ENCODE results near the gene MECR.

MECR gene

GRCh38 chr1:29245876-29246275, 15.1 kb upstream of the MECR start:
- no peaks in the 10 kb centered on the region for H3K36me3 ChIP-seq (ENCODE audit: control insufficient read depth in 1 of 2, insufficient read depth in 2 of 2, low read depth in 1 of 2, low read length in 2 of 2)
- H3K4ac ChIP-seq (ENCODE audit: low read depth in 1 of 2, low read length in 2 of 2), result no peak overlapping the region
- peak; percentile 37 for DNase-seq
- no peak overlapping the region for H3K27ac ChIP-seq (ENCODE audit: low read length, poor library complexity, severe bottlenecking)
- H4K8ac ChIP-seq (ENCODE audit: low read length), result no peak overlapping the region
- H3K18ac ChIP-seq (ENCODE audit: low read depth in 1 of 2, low read length in 2 of 2), result no peak overlapping the region
- no peak overlapping the region for H4K91ac ChIP-seq (ENCODE audit: low read length)
- no peak overlapping the region for H3K14ac ChIP-seq (ENCODE audit: low read length in 2 of 2)
- no peak overlapping the region for H3K23ac ChIP-seq (ENCODE audit: low read length in 2 of 2)
- no peak overlapping the region for H3K9ac ChIP-seq (ENCODE audit: low read length)
- H2BK120ac ChIP-seq (ENCODE audit: low read depth, low read length), result no peak overlapping the region
- no peak overlapping the region for H2BK15ac ChIP-seq (ENCODE audit: low read depth, poor library complexity, severe bottlenecking)
- no peaks in the 10 kb centered on the region for H3K9me3 ChIP-seq (ENCODE audit: control insufficient read depth, low read length)
- H3K79me1 ChIP-seq (replicated peaks; ENCODE audit: low read length, poor library complexity, severe bottlenecking), result peaks cover 17% of the 10 kb centered on the region
- H3K27me3 ChIP-seq (ENCODE audit: control insufficient read depth in 1 of 2, insufficient read depth in 1 of 2, low read length in 2 of 2), result no peaks in the 10 kb centered on the region
- H3K4me3 ChIP-seq (ENCODE audit: insufficient read depth in 1 of 2, low read depth in 1 of 2, low read length in 2 of 2), result no peak overlapping the region
- peaks cover 21% of the 10 kb centered on the region for H3K4me1 ChIP-seq (ENCODE audit: control insufficient read depth, insufficient read depth, low read depth, low read length)
- WGBS, result 77% methylated on average over 5 of the region's 5 CpGs
- no peak overlapping the region for H2BK12ac ChIP-seq (ENCODE audit: low read length in 2 of 2)
- H2BK5ac ChIP-seq (ENCODE audit: low read depth, low read length, poor library complexity, severe bottlenecking), result no peak overlapping the region
- H2AK5ac ChIP-seq (ENCODE audit: low read length, severe bottlenecking), result no peak overlapping the region
- H2AFZ ChIP-seq (ENCODE audit: low read depth, low read length), result no peak overlapping the region
- H3K4me2 ChIP-seq (ENCODE audit: low read length, poor library complexity, severe bottlenecking), result no peak overlapping the region

- H2BK5ac ChIP-seq (ENCODE audit: low read depth, low read length, poor library complexity, severe bottlenecking), result no peak overlapping the region
- H3K18ac ChIP-seq (ENCODE audit: low read depth in 1 of 2, low read length in 2 of 2), result no peak overlapping the region
- no peak overlapping the region for H3K4ac ChIP-seq (ENCODE audit: low read depth in 1 of 2, low read length in 2 of 2)
- H4K91ac ChIP-seq (ENCODE audit: low read length), result no peak overlapping the region
- H2AK5ac ChIP-seq (ENCODE audit: low read length, severe bottlenecking), result no peak overlapping the region
- H3K9ac ChIP-seq (ENCODE audit: low read length), result no peak overlapping the region
- no peaks in the 10 kb centered on the region for H3K27me3 ChIP-seq (ENCODE audit: control insufficient read depth in 1 of 2, insufficient read depth in 1 of 2, low read length in 2 of 2)
- no peak overlapping the region for H2AFZ ChIP-seq (ENCODE audit: low read depth, low read length)
- peaks cover 21% of the 10 kb centered on the region for H3K4me1 ChIP-seq (ENCODE audit: control insufficient read depth, insufficient read depth, low read depth, low read length)
- H3K4me2 ChIP-seq (ENCODE audit: low read length, poor library complexity, severe bottlenecking), result no peak overlapping the region
- H3K79me1 ChIP-seq (replicated peaks; ENCODE audit: low read length, poor library complexity, severe bottlenecking), result peaks cover 18% of the 10 kb centered on the region
- no peak overlapping the region for H3K14ac ChIP-seq (ENCODE audit: low read length in 2 of 2)
- H3K27ac ChIP-seq (ENCODE audit: low read length, poor library complexity, severe bottlenecking), result no peak overlapping the region
- H2BK120ac ChIP-seq (ENCODE audit: low read depth, low read length), result no peak overlapping the region
- no peak overlapping the region for H3K4me3 ChIP-seq (ENCODE audit: insufficient read depth in 1 of 2, low read depth in 1 of 2, low read length in 2 of 2)
- DNase-seq, result no peak
- no peaks in the 10 kb centered on the region for H3K9me3 ChIP-seq (ENCODE audit: control insufficient read depth, low read length)
- H3K36me3 ChIP-seq (ENCODE audit: control insufficient read depth in 1 of 2, insufficient read depth in 2 of 2, low read depth in 1 of 2, low read length in 2 of 2), result no peaks in the 10 kb centered on the region
- H4K8ac ChIP-seq (ENCODE audit: low read length), result no peak overlapping the region
- no peak overlapping the region for H2BK15ac ChIP-seq (ENCODE audit: low read depth, poor library complexity, severe bottlenecking)
- no peak overlapping the region for H2BK12ac ChIP-seq (ENCODE audit: low read length in 2 of 2)
- WGBS, result 77% methylated on average over 4 of the region's 6 CpGs
- no peak overlapping the region for H3K23ac ChIP-seq (ENCODE audit: low read length in 2 of 2)
Observed at GRCh38 chr1:29245261-29245660, 14.5 kb upstream of the MECR start.

- Histone ChIP-seq H3K4me1 (ENCODE audit: control insufficient read depth, insufficient read depth, low read depth, low read length) (peaks cover 15% of the 10 kb centered on the region), H3K4me2 (ENCODE audit: low read length, poor library complexity, severe bottlenecking) (no peak overlapping the region), H4K8ac (ENCODE audit: low read length) (no peak overlapping the region), H2BK5ac (ENCODE audit: low read depth, low read length, poor library complexity, severe bottlenecking) (no peak overlapping the region), H3K36me3 (ENCODE audit: control insufficient read depth in 1 of 2, insufficient read depth in 2 of 2, low read depth in 1 of 2, low read length in 2 of 2) (no peaks in the 10 kb centered on the region), H3K18ac (ENCODE audit: low read depth in 1 of 2, low read length in 2 of 2) (no peak overlapping the region), H4K91ac (ENCODE audit: low read length) (no peak overlapping the region), H2BK15ac (ENCODE audit: low read depth, poor library complexity, severe bottlenecking) (no peak overlapping the region), H3K23ac (ENCODE audit: low read length in 2 of 2) (no peak overlapping the region), H2AFZ (ENCODE audit: low read depth, low read length) (no peak overlapping the region), H2AK5ac (ENCODE audit: low read length, severe bottlenecking) (no peak overlapping the region), H3K4me3 (ENCODE audit: insufficient read depth in 1 of 2, low read depth in 1 of 2, low read length in 2 of 2) (no peak overlapping the region), H2BK12ac (ENCODE audit: low read length in 2 of 2) (no peak overlapping the region), H3K9me3 (ENCODE audit: control insufficient read depth, low read length) (no peaks in the 10 kb centered on the region), H2BK120ac (ENCODE audit: low read depth, low read length) (no peak overlapping the region), H3K4ac (ENCODE audit: low read depth in 1 of 2, low read length in 2 of 2) (no peak overlapping the region), H3K79me1 (replicated peaks; ENCODE audit: low read length, poor library complexity, severe bottlenecking) (peaks cover 16% of the 10 kb centered on the region), H3K27ac (ENCODE audit: low read length, poor library complexity, severe bottlenecking) (no peak overlapping the region), H3K14ac (ENCODE audit: low read length in 2 of 2) (no peak overlapping the region), H3K9ac (ENCODE audit: low read length) (no peak overlapping the region), H3K27me3 (ENCODE audit: control insufficient read depth in 1 of 2, insufficient read depth in 1 of 2, low read length in 2 of 2) (no peaks in the 10 kb centered on the region)
- peak; percentile 60 for DNase-seq
- 67% methylated on average over 3 of the region's 3 CpGs for WGBS
Observed at GRCh38 chr1:29243871-29244200, 13.1 kb upstream of the MECR start.

DNA sequence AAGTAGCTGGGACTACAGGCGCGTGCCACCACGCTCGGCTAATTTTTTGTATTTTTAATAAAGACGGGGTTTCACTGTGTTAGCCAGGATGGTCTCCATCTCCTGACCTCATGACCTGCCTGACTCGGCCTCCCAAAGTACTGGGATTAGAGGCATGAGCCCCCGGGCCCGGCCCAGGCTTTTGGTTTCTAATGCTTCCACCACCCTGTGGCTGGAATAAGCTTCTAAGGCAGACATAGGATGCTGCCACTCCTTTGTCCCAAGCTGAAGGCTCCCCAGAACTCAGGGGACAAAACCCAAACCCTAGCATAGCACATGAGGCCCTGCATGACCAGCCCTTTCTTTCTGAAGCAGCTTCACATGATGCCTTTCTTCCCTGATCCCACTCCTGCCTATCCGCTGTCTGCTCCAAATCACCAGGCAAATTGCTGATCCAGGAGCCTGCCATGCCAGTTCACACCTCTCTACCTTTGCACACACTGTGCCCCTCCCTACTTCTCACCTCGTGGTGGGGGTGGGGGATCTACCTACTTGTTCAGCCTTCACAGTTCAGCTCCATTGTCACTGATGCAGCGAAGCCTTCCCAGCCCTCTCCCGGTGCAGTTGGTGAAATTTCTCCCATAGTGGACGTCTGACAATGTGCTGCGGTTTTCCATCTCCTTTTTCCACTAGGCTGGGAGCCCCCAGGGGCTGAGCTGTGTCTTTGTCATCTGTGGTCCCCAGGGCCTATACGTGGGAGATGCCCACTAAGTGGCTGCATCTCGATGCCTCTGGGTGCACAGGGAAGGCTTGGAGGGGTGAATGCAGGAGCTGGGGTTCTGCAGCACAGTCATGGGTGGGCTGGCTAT, 12.5 kb upstream of the MECR start:
- 76% methylated on average over 16 of the region's 16 CpGs for WGBS
- no peak overlapping the region for H3K23ac ChIP-seq (ENCODE audit: low read length in 2 of 2)
- no peak for DNase-seq
- H3K4me1 ChIP-seq (ENCODE audit: control insufficient read depth, insufficient read depth, low read depth, low read length), result peaks cover 16% of the 10 kb centered on the region
- peaks cover 13% of the 10 kb centered on the region for H3K79me1 ChIP-seq (replicated peaks; ENCODE audit: low read length, poor library complexity, severe bottlenecking)
- no peak overlapping the region for H2AK5ac ChIP-seq (ENCODE audit: low read length, severe bottlenecking)
- no peaks in the 10 kb centered on the region for H3K27me3 ChIP-seq (ENCODE audit: control insufficient read depth in 1 of 2, insufficient read depth in 1 of 2, low read length in 2 of 2)
- no peak overlapping the region for H3K9ac ChIP-seq (ENCODE audit: low read length)
- H3K9me3 ChIP-seq (ENCODE audit: control insufficient read depth, low read length), result no peaks in the 10 kb centered on the region
- H4K91ac ChIP-seq (ENCODE audit: low read length), result no peak overlapping the region
- no peak overlapping the region for H2BK5ac ChIP-seq (ENCODE audit: low read depth, low read length, poor library complexity, severe bottlenecking)
- H3K14ac ChIP-seq (ENCODE audit: low read length in 2 of 2), result no peak overlapping the region
- no peak overlapping the region for H2BK12ac ChIP-seq (ENCODE audit: low read length in 2 of 2)
- H2BK15ac ChIP-seq (ENCODE audit: low read depth, poor library complexity, severe bottlenecking), result no peak overlapping the region
- H3K27ac ChIP-seq (ENCODE audit: low read length, poor library complexity, severe bottlenecking), result no peak overlapping the region
- H4K8ac ChIP-seq (ENCODE audit: low read length), result no peak overlapping the region
- H3K36me3 ChIP-seq (ENCODE audit: control insufficient read depth in 1 of 2, insufficient read depth in 2 of 2, low read depth in 1 of 2, low read length in 2 of 2), result no peaks in the 10 kb centered on the region
- H3K4me2 ChIP-seq (ENCODE audit: low read length, poor library complexity, severe bottlenecking), result no peak overlapping the region
- no peak overlapping the region for H2AFZ ChIP-seq (ENCODE audit: low read depth, low read length)
- H2BK120ac ChIP-seq (ENCODE audit: low read depth, low read length), result no peak overlapping the region
- no peak overlapping the region for H3K18ac ChIP-seq (ENCODE audit: low read depth in 1 of 2, low read length in 2 of 2)
- H3K4ac ChIP-seq (ENCODE audit: low read depth in 1 of 2, low read length in 2 of 2), result no peak overlapping the region
- no peak overlapping the region for H3K4me3 ChIP-seq (ENCODE audit: insufficient read depth in 1 of 2, low read depth in 1 of 2, low read length in 2 of 2)
